Heart left ventricle (tissue), 16 donors: ENCODE data around the gene CIB1. TPM values are rescaled to one million over a fixed set of nuclear protein-coding genes. Genes with fewer than 3 reads are reported as not detected.

Experiments
- ATAC-seq, 4 donors: fragments of 200-7000 bp; cut with Tn5 transposase; one replicate each; pipeline ENCODE4 v1.9.1; 2020 to 2022; ENCODE audit warnings: moderate library complexity in 4 of 4, mild to moderate bottlenecking in 3 of 4, moderate number of reproducible peaks in 1 of 4
- DNase-seq, 5 donors: peaks; one replicate each; pipeline ENCODE4 v3.0.0-alpha.2; 2020
- H3K27ac ChIP-seq, 12 donors: fragments of 200-600 bp; sonication (generic) in 4 of 12; one replicate each; pipeline versions ENCODE4 v1.5.0 to v1.8.0; 2016 to 2022; ENCODE audit warnings: mild to moderate bottlenecking in 2 of 12
- H3K27me3 ChIP-seq, 9 donors: fragments of 200-600 bp; sonication (generic) in 2 of 9; one replicate each; pipeline versions ENCODE4 v1.5.1 to v1.8.0; 2016 to 2022; ENCODE audit warnings: mild to moderate bottlenecking in 3 of 9
- H3K36me3 ChIP-seq, 9 donors: fragments of 200-600 bp; sonication (generic) in 2 of 9; one replicate each; pipeline versions ENCODE4 v1.5.0 to v1.8.0; 2018 to 2022; ENCODE audit warnings: mild to moderate bottlenecking in 2 of 9
- H3K4me1 ChIP-seq, 12 donors: fragments of 200-600 bp; sonication (generic) in 4 of 12; one replicate each; pipeline versions ENCODE4 v1.5.0 to v1.8.0; 2016 to 2022; ENCODE audit warnings: mild to moderate bottlenecking in 3 of 12
- H3K4me3 ChIP-seq, 12 donors: fragments of 200-600 bp; sonication (generic) in 4 of 12; one replicate each; pipeline versions ENCODE4 v1.5.0 to v1.8.0; 2017 to 2022; ENCODE audit warnings: mild to moderate bottlenecking in 9 of 12, moderate library complexity in 4 of 12
- H3K9me3 ChIP-seq, 12 donors: fragments of 200-600 bp; sonication (generic) in 4 of 12; one replicate each; pipeline versions ENCODE4 v1.5.0 to v1.8.0; 2016 to 2022; ENCODE audit warnings: mild to moderate bottlenecking in 1 of 12
- POLR2A ChIP-seq, 2 donors: fragments of 450-650 bp; IDR thresholded peaks; one replicate each; pipeline ENCODE4 v1.6.1; 2017; ENCODE audit warnings: antibody characterized with exemption in 2 of 2, mild to moderate bottlenecking in 2 of 2, moderate library complexity in 2 of 2
- WGBS, 4 donors: extraction: QIAGEN DNeasy Blood & Tissue Kit in 2 of 4; methylation state at CpG; one replicate each; pipeline versions ENCODE4 v1.1.5 to v1.1.7; 2013 to 2018; 5-methylcytosine and 5-hydroxymethylcytosine counted together
- intact Hi-C, 10 donors: fragments of 100-400 bp; cut with DNase I; formaldehyde crosslinking; loops; one replicate each; pipeline versions ENCODE4 v1.11.1 to v1.14.2; 2022
- polyA plus RNA-seq, 2 donors: library from polyadenylated mRNA; stranded (reverse); fragments of 200-250 nt; gene quantifications; one replicate each; pipeline ENCODE4 v1.2.3, GENCODE V29; 2013
- total RNA-seq, 9 donors: library from RNA; depleted of rRNA in 2 of 9; stranded (reverse); fragments of >200 nt in 2 of 9; fragmentation: NEBNext Ultra II Directional in 3 of 9; extraction: Animal tissue kit (Norgen Biotek cat#: 25700) in 3 of 9; gene quantifications; one replicate each; pipeline versions ENCODE4 v1.1.0 to v1.2.4, GENCODE V29; 2016 to 2023
- TF ChIP-seq, protein P1 (sequence below), 12 donors: fragments of 200-600 bp; sonication (generic) in 4 of 12; IDR thresholded peaks; one replicate each; pipeline versions ENCODE4 v1.5.0 to v1.8.0; 2018 to 2022; ENCODE audit warnings: antibody characterized with exemption in 12 of 12, mild to moderate bottlenecking in 5 of 12
- donor health status: ischemic (EF 13 %, LVEDD 7.1; RV severe dilation, severe dysfunction).
- donor health status: healthy with polysubstance abuse.
- donor health status: DM: no; HTN: yes; CAD: no.
- donor health status: DM: no; HTN: no; CAD: no.
- donor health status: ischemic (EF 25% LVEDD 6.9; RV normal size, moderate dysfunction).
- donor health status: ischemic (EF 25% LVEDD 5.7; RV mildly dilated, moderate dysfunction).
- donor health status: healthy.
- donor health status: DM: yes; HTN: yes; CAD: no.
- donor health status: ischemic (EF 35%, LVEDD 5.7; RV mildly dilated, moderate dysfunction).
- donor health status: nonischemic (EF 11% LVEDD 7.7; RV severe dilation, severe dysfunction).
- donor health status: DM: yes; HTN: yes; CAD: no.
- donor health status: PGD.
- donor health status: ischemic (EF 29% LVEDD 5.4; RV normal size, mild dysfunction).
- donor health status: nonischemic (EF 23%, LVEDD 6.1; RV moderate dilation, normal function).

Gene CIB1
- total and polyA plus RNA-seq, 11 donors = 38.7 to 145 (median 80.8) TPM

DNA sequence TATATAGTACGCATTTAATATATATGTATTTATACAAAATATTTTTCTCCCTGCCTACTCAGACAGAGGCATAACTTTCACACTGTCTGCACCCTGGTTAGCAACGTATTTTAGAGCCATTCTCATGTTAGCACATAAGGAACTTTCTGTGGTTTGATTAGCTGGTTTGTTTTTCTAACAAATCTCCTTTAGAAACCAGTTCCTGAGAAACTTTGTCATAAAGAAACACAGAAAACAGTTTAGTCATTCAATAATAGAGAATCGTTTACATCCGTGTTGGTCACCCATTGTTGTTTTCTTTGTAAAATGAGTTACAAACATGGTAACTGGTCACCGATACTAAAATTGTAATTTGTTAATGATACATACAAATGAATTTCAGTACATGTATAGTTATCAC lies 25.8 kb upstream of the CIB1 start:
- intact Hi-C loops = no loop called here
- Histone ChIP-seq H3K27ac (no peak overlapping the region), H3K27me3 (no peaks in the 10 kb centered on the region), H3K4me3 (no peak overlapping the region), H3K36me3 (no peaks in the 10 kb centered on the region), H3K4me1 (peaks cover 0 to 6% (median 4%) of the 10 kb centered on the region in 12 donors), H3K9me3 (no peaks in the 10 kb centered on the region)
- TF ChIP-seq, protein P1, sequence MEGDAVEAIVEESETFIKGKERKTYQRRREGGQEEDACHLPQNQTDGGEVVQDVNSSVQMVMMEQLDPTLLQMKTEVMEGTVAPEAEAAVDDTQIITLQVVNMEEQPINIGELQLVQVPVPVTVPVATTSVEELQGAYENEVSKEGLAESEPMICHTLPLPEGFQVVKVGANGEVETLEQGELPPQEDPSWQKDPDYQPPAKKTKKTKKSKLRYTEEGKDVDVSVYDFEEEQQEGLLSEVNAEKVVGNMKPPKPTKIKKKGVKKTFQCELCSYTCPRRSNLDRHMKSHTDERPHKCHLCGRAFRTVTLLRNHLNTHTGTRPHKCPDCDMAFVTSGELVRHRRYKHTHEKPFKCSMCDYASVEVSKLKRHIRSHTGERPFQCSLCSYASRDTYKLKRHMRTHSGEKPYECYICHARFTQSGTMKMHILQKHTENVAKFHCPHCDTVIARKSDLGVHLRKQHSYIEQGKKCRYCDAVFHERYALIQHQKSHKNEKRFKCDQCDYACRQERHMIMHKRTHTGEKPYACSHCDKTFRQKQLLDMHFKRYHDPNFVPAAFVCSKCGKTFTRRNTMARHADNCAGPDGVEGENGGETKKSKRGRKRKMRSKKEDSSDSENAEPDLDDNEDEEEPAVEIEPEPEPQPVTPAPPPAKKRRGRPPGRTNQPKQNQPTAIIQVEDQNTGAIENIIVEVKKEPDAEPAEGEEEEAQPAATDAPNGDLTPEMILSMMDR (IDR thresholded peaks at IDR 0.05) = no peak
- TF ChIP-seq POLR2A (IDR thresholded peaks at IDR 0.05) = no peak
- ATAC-seq (no peak), DNase-seq (no peak)
- WGBS, 4 donors = 89 to 91% (median 89%) methylated on average over 5 of the region's 5 CpGs

DNA sequence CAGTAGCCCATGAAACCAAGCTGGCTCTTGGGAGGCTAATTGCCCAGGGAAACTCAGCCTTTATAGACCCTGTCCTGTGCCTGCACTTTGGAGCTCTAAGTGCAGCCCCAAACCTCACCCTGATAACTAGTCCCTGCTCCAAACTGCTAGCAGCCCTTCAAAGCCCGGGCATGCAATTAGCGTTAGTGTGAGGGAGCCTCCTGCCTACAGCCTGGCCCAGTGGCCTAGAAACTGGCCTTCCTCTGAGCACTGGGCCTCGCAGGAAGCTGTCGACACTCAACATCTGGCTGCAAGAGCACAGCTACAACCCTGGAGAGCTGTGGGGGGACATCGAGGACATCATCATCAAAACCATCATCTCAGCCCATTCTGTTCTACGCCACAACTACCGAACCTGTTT lies 24.0 kb upstream of the CIB1 start:
- H3K4me3 ChIP-seq = no peak overlapping the region
- H3K4me1 ChIP-seq = no peaks in the 10 kb centered on the region
- DNase-seq (no peak), ATAC-seq (no peak)
- TF ChIP-seq, protein P1 (IDR thresholded peaks at IDR 0.05) = no peak
- no peak for TF ChIP-seq POLR2A (IDR thresholded peaks at IDR 0.05)
- H3K36me3 ChIP-seq = no peaks in the 10 kb centered on the region
- no peaks in the 10 kb centered on the region for H3K27me3 ChIP-seq
- no peaks in the 10 kb centered on the region for H3K9me3 ChIP-seq
- H3K27ac ChIP-seq = no peak overlapping the region
- intact Hi-C loops = no loop called here
- 76 to 97% (median 85%) methylated on average over 6 to 7 of the region's 7 CpGs for WGBS, 4 donors

DNA sequence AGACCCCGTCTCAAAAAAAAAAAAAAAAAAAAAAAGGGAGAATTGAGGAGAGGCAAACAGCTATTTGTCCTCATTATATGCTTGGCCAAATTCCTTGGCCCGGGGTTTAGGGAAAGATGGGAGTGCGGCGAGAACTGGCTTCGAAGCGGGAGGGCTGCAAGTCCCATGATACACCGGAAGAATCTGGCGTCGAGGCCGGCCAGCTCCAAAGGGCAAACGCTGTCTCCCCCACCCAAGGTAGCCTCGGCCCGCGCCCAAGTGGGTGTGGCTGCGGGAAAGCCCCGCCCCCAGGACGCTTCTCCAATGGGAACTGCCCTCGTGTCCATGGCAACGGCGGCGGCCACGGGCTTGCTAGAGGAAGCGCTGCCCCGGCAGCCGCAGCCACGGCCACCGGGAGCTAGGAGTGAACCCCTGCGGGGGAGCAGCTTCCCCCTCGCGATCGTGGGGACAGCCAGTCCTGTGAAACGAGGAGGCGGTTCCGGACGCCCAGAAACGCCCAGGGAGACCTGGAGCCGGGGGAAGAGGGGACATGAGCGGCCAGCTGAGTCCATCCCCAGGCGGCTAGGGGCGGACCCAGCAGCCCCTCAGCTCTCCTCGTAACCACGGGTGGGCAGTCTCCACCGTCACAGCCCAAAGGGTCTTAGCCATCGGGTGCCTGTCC lies 15.6 kb upstream of the CIB1 start, which contains the start of gene TTLL13:
TSS of gene TTLL13 (plus strand) at position 354 of the 661 bp plus-strand sequence. CDS start 1,075 bp downstream, outside the sequence.
- peak within 1 kb of the TSS in 11 of 12 donors; percentile 22 to 81 (median 60) for H3K27ac ChIP-seq
- 1 to 2% (median 1%) methylated on average over 19 to 44 of the region's 44 CpGs for WGBS, 4 donors
- H3K27me3 ChIP-seq = no peaks in the 10 kb centered on the region
- H3K9me3 ChIP-seq = no peaks in the 10 kb centered on the region
- TF ChIP-seq, protein P1 (IDR thresholded peaks at IDR 0.05) = peak in 1 of 12 donors; percentile 4
- peak in 1 of 2 donors; percentile 59 for TF ChIP-seq POLR2A (IDR thresholded peaks at IDR 0.05)
- ATAC-seq (peak; percentile 91 to 98 (median 96)), DNase-seq (peak; percentile 90 to 99 (median 97))
- peak within 1 kb of the TSS; percentile 28 to 94 (median 59) for H3K4me3 ChIP-seq
- H3K4me1 ChIP-seq = peaks cover 0 to 22% (median 11%) of the 10 kb centered on the region in 12 donors
- no peaks in the 10 kb centered on the region for H3K36me3 ChIP-seq
- intact Hi-C loops = loop anchor here in 1 of 10 donors (1.0 kb wide), 1 partner anchor 15 kb away; the partner anchor contains the start of gene GDPGP1

DNA sequence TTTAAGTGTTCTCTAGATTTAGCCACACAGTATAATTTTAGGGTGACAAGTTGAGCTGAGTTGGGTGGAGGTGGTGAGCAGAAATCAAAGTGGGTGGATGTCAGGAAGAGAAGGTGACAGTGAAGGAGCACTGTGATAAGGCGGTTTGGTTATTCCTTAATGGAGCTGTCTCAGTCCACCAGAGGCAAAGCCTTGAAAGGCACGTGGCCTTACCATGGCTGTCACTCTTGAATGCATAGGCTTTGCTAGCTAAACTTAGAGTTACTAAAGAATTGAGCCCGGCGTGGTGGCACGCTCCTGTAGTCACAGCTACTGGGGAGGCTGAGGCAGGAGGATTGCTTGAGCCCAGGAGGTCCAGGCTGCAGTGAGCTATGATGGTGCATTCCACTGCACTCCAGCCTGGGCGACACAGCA lies 15.1 kb upstream of the CIB1 start:
- H3K9me3 ChIP-seq = no peaks in the 10 kb centered on the region
- peak overlapping the region in 11 of 12 donors; percentile 22 to 81 (median 60) for H3K27ac ChIP-seq
- intact Hi-C loops = loop anchor here in 1 of 10 donors (1.0 kb wide), 1 partner anchor 14 kb away; the partner anchor contains the start of gene GDPGP1
- DNase-seq = no peak
- peak overlapping the region in 10 of 12 donors; percentile 45 to 94 (median 60) for H3K4me3 ChIP-seq
- no peaks in the 10 kb centered on the region for H3K36me3 ChIP-seq
- H3K4me1 ChIP-seq = peaks cover 0 to 22% (median 11%) of the 10 kb centered on the region in 12 donors
- no peaks in the 10 kb centered on the region for H3K27me3 ChIP-seq
- peak; percentile 26 to 78 (median 70) for ATAC-seq
- TF ChIP-seq POLR2A (IDR thresholded peaks at IDR 0.05) = no peak
- TF ChIP-seq, protein P1 (IDR thresholded peaks at IDR 0.05) = no peak
- 36 to 45% (median 40%) methylated on average over 6 of the region's 6 CpGs for WGBS, 4 donors
